Sigmoid colon (tissue), 7 donors: ENCODE data around the gene SETBP1. TPM values are rescaled to one million over a fixed set of nuclear protein-coding genes. Genes with fewer than 3 reads are reported as not detected.

Experiments used
- DNase-seq: peaks from one replicate; pipeline ENCODE4 v3.0.0-alpha.2; 2019
- H3K27ac ChIP-seq, 4 donors: fragments of 200-600 bp; sonication (generic); one replicate each; pipeline ENCODE4 v1.5.1; 2016 to 2019; ENCODE audit warnings: mild to moderate bottlenecking in 1 of 4
- H3K27me3 ChIP-seq, 3 donors: fragments of 200-600 bp; sonication (generic); one replicate each; pipeline ENCODE4 v1.5.1; 2019; ENCODE audit warnings: mild to moderate bottlenecking in 1 of 3
- H3K36me3 ChIP-seq, 4 donors: fragments of 200-600 bp; sonication (generic); one replicate each; pipeline ENCODE4 v1.5.1; 2016 to 2019
- H3K4me1 ChIP-seq, 4 donors: fragments of 200-600 bp; sonication (generic); one replicate each; pipeline ENCODE4 v1.5.1; 2017 to 2019
- H3K4me3 ChIP-seq, 4 donors: fragments of 200-600 bp; sonication (generic); one replicate each; pipeline ENCODE4 v1.5.1; 2017 to 2019; ENCODE audit warnings: mild to moderate bottlenecking in 2 of 4, moderate library complexity in 1 of 4
- H3K9me3 ChIP-seq, 4 donors: fragments of 200-600 bp in 3 of 4; sonication (generic) in 3 of 4; one replicate each; pipeline versions ENCODE4 v1.5.1 to v1.6.1; 2013 to 2019
- CTCF ChIP-seq, 4 experiments: fragments of 450-650 bp in 3 of 4; fragments of 200-600 bp in 1 of 4; IDR thresholded peaks; one replicate each; pipeline ENCODE4 v1.5.1; 2016 to 2019; ENCODE audit warnings: antibody characterized with exemption in 4 of 4, mild to moderate bottlenecking in 3 of 4, moderate library complexity in 2 of 4
- EP300 ChIP-seq, 4 donors: sonication (generic); formaldehyde crosslinking; IDR thresholded peaks; one replicate each; pipeline ENCODE4 v1.6.1; 2017; ENCODE audit warnings: antibody characterized with exemption in 4 of 4
- POLR2A ChIP-seq, 2 donors: fragments of 450-650 bp; IDR thresholded peaks; one replicate each; pipeline ENCODE4 v1.6.1; 2016; ENCODE audit warnings: antibody characterized with exemption in 2 of 2, mild to moderate bottlenecking in 2 of 2, moderate library complexity in 2 of 2
- POLR2AphosphoS5 ChIP-seq, 4 donors: sonication (generic); formaldehyde crosslinking; IDR thresholded peaks; one replicate each; pipeline ENCODE4 v1.6.1; 2017; ENCODE audit warnings: antibody characterized with exemption in 4 of 4
- WGBS, 2 donors: extraction: QIAGEN DNeasy Blood & Tissue Kit; methylation state at CpG; one replicate each; pipeline ENCODE4 v1.1.7; 2013; 5-methylcytosine and 5-hydroxymethylcytosine counted together
- intact Hi-C: fragments of 100-400 bp; cut with DNase I; formaldehyde crosslinking; loops from one replicate; pipeline ENCODE4 v1.15.1; 2023
- polyA plus RNA-seq, 3 donors: library from polyadenylated mRNA; stranded (reverse); fragments of 200-250 nt; gene quantifications; one replicate each; pipeline ENCODE4 v1.2.3, GENCODE V29; 2013
- total RNA-seq, 4 donors: library from RNA; depleted of rRNA; stranded (reverse); fragments of >200 nt; gene quantifications; one replicate each; pipeline ENCODE4 v1.1.0, GENCODE V29; 2016
- donor health status: healthy with polysubstance abuse.
- donor health status: Bipolar disorder and iron deficiency.
- donor health status: healthy.

The SETBP1 gene
- total and polyA plus RNA-seq, 7 donors = 0.69 to 100 (median 67.9) TPM

GRCh38 chr18:44859751-44860439 is 179.2 kb downstream of the SETBP1 start:
- Histone ChIP-seq H3K9me3 (no peaks in the 10 kb centered on the region), H3K36me3 (no peaks in the 10 kb centered on the region), H3K4me1 (peaks cover 0 to 50% (median 44%) of the 10 kb centered on the region in 4 donors), H3K4me3 (no peak overlapping the region), H3K27ac (peak overlapping the region in 3 of 4 donors; percentile 14 to 52 (median 29)), H3K27me3 (no peaks in the 10 kb centered on the region)
- DNase-seq = no peak
- intact Hi-C loops = no loop called here
- 63 to 75% methylated on average over 6 of the region's 6 CpGs for WGBS, 2 donors
- TF ChIP-seq POLR2A (IDR thresholded peaks at IDR 0.05) = no peak
- TF ChIP-seq EP300 (IDR thresholded peaks at IDR 0.05) = no peak
- no peak for TF ChIP-seq CTCF (IDR thresholded peaks at IDR 0.05)
- peak in 1 of 4 donors; percentile 10 for TF ChIP-seq POLR2AphosphoS5 (IDR thresholded peaks at IDR 0.05)

GRCh38 chr18:44862112-44862511 is 181.4 kb downstream of the SETBP1 start:
- TF ChIP-seq POLR2AphosphoS5 (IDR thresholded peaks at IDR 0.05) (no peak), POLR2A (IDR thresholded peaks at IDR 0.05) (no peak), EP300 (IDR thresholded peaks at IDR 0.05) (no peak), CTCF (IDR thresholded peaks at IDR 0.05) (no peak)
- Histone ChIP-seq H3K4me1 (peaks cover 0 to 45% (median 40%) of the 10 kb centered on the region in 4 donors), H3K27me3 (no peaks in the 10 kb centered on the region), H3K4me3 (no peak overlapping the region), H3K36me3 (no peaks in the 10 kb centered on the region), H3K9me3 (no peaks in the 10 kb centered on the region), H3K27ac (no peak overlapping the region)
- WGBS, 2 donors = 94 to 96% methylated on average over 3 of the region's 3 CpGs
- DNase-seq = no peak
- intact Hi-C loops = no loop called here

- intact Hi-C loops = no loop called here
These were observed 185.4 kb downstream of the SETBP1 start for GRCh38 chr18:44866103-44866502.

GRCh38 chr18:44869533-44869932 is 188.8 kb downstream of the SETBP1 start:
- peaks cover 0 to 13% (median 3%) of the 10 kb centered on the region in 4 donors for H3K36me3 ChIP-seq
- 71 to 72% methylated on average over 4 of the region's 4 CpGs for WGBS, 2 donors
- no peak overlapping the region for H3K27ac ChIP-seq
- no peak for DNase-seq
- TF ChIP-seq EP300 (IDR thresholded peaks at IDR 0.05) = no peak
- TF ChIP-seq POLR2A (IDR thresholded peaks at IDR 0.05) = no peak
- no peak for TF ChIP-seq POLR2AphosphoS5 (IDR thresholded peaks at IDR 0.05)
- TF ChIP-seq CTCF (IDR thresholded peaks at IDR 0.05) = no peak
- H3K27me3 ChIP-seq = no peaks in the 10 kb centered on the region
- H3K4me1 ChIP-seq = peaks cover 0 to 5% (median under 1%) of the 10 kb centered on the region in 4 donors
- intact Hi-C loops = no loop called here
- no peaks in the 10 kb centered on the region for H3K9me3 ChIP-seq
- no peak overlapping the region for H3K4me3 ChIP-seq

More at GRCh38 chr18:44866103-44866502, 185.4 kb downstream of the SETBP1 start:
- H3K27me3 ChIP-seq = no peaks in the 10 kb centered on the region
- H3K27ac ChIP-seq = no peak overlapping the region
- WGBS, 2 donors = 80 to 91% methylated on average over 1 of the region's 1 CpG
- no peak for TF ChIP-seq POLR2A (IDR thresholded peaks at IDR 0.05)
- no peak for TF ChIP-seq EP300 (IDR thresholded peaks at IDR 0.05)
- TF ChIP-seq POLR2AphosphoS5 (IDR thresholded peaks at IDR 0.05) = no peak
- no peak for TF ChIP-seq CTCF (IDR thresholded peaks at IDR 0.05)
- H3K9me3 ChIP-seq = no peaks in the 10 kb centered on the region
- DNase-seq = no peak
- H3K4me1 ChIP-seq = peaks cover 0 to 17% (median 13%) of the 10 kb centered on the region in 4 donors
- H3K4me3 ChIP-seq = no peak overlapping the region
- H3K36me3 ChIP-seq = peaks cover 0 to 13% (median 3%) of the 10 kb centered on the region in 4 donors
